HL-60 (cell line): ENCODE results near the gene ORMDL2.

ENCODE experiments used
- CTCF ChIP-seq: IDR thresholded peaks from one replicate; pipeline ENCODE4 v1.5.1; 2011; ENCODE audit warnings: low read length, control low read depth, inconsistent platforms; ENCODE audit not compliant: insufficient read depth
- GABPA ChIP-seq: IDR thresholded peaks from 2 replicates; pipeline ENCODE4 v1.6.1; 2012; ENCODE audit warnings: low read depth
- POLR2AphosphoS5 ChIP-seq: IDR thresholded peaks from 2 replicates; pipeline ENCODE4 v1.6.1; 2012; ENCODE audit warnings: low read depth
- REST ChIP-seq: IDR thresholded peaks from 2 replicates; pipeline ENCODE4 v1.6.1; 2012; ENCODE audit warnings: low read depth; ENCODE audit not compliant: insufficient replicate concordance
- SPI1 ChIP-seq: IDR thresholded peaks from 2 replicates; pipeline ENCODE4 v1.6.1; 2012; ENCODE audit warnings: low read depth, mild to moderate bottlenecking, borderline replicate concordance

- TF ChIP-seq CTCF (no peak), GABPA (no peak), REST (no peak), POLR2AphosphoS5 (no peak), SPI1 (no peak)
Observed at GRCh38 chr12:55789171-55789570, 28.7 kb upstream of the ORMDL2 start.
